GM23338 (cell line): ENCODE data around the gene SNX10. TPM values are rescaled to one million over a fixed set of nuclear protein-coding genes. Genes with fewer than 3 reads are reported as not detected.

Source experiments
- ATAC-seq: fragments of 200-7000 bp; cut with Tn5 transposase; 3 replicates; pipeline ENCODE4 v1.9.1; 2020
- DNase-seq: peaks from one replicate; pipeline ENCODE4 v3.0.0-alpha.2; 2015; ENCODE audit warnings: low spot score
- H2AFZ ChIP-seq: fragments of 200-600 bp; sonication (generic); 2 replicates; pipeline ENCODE4 v1.8.0; 2016; ENCODE audit warnings: antibody characterized with exemption, mild to moderate bottlenecking, moderate library complexity
- H3F3A ChIP-seq: fragments of 200-600 bp; sonication (generic); replicated peaks from 2 replicates; pipeline ENCODE4 v1.8.0; 2017; ENCODE audit warnings: antibody characterized with exemption, mixed run types, low read depth
- H3K27ac ChIP-seq: fragments of 200-600 bp; sonication (generic); 2 replicates; pipeline ENCODE4 v1.6.1; 2016; ENCODE audit warnings: low read depth
- H3K27me3 ChIP-seq: fragments of 200-600 bp; sonication (generic); 2 replicates; pipeline ENCODE4 v1.8.0; 2016; ENCODE audit warnings: mild to moderate bottlenecking, mixed run types, moderate library complexity; ENCODE audit not compliant: insufficient read depth
- H3K36me3 ChIP-seq: fragments of 200-600 bp; sonication (generic); 2 replicates; pipeline ENCODE4 v1.8.0; 2016; ENCODE audit warnings: mild to moderate bottlenecking; ENCODE audit not compliant: insufficient read depth
- H3K4me1 ChIP-seq: fragments of 200-600 bp; sonication (generic); 2 replicates; pipeline ENCODE4 v1.8.0; 2016; ENCODE audit warnings: mild to moderate bottlenecking, moderate library complexity; ENCODE audit not compliant: insufficient read depth
- H3K4me2 ChIP-seq: fragments of 200-600 bp; sonication (generic); 2 replicates; pipeline ENCODE4 v1.7.1; 2017; ENCODE audit warnings: mixed run types
- H3K4me3 ChIP-seq: fragments of 200-600 bp; sonication (generic); 2 replicates; pipeline ENCODE4 v1.6.1; 2016; ENCODE audit warnings: mixed run types
- H3K79me2 ChIP-seq: fragments of 200-600 bp; sonication (generic); replicated peaks from 2 replicates; pipeline ENCODE4 v1.8.0; 2017; ENCODE audit warnings: mild to moderate bottlenecking; ENCODE audit not compliant: insufficient read depth
- H3K9me2 ChIP-seq: fragments of 200-600 bp; sonication (generic); 2 replicates; pipeline ENCODE4 v1.8.0; 2017; ENCODE audit not compliant: insufficient read depth
- H4K20me1 ChIP-seq: fragments of 200-600 bp; sonication (generic); replicated peaks from 2 replicates; pipeline ENCODE4 v1.8.0; 2017; ENCODE audit warnings: mild to moderate bottlenecking; ENCODE audit not compliant: insufficient read depth
- H3K27ac Mint-ChIP-seq: 2 replicates; pipeline ENCODE4 v1.8.0; 2020; ENCODE audit warnings: inconsistent platforms, mild to moderate bottlenecking, moderate library complexity, mixed read lengths
- H3K27me3 Mint-ChIP-seq: 3 replicates; pipeline ENCODE4 v1.8.0; 2022; ENCODE audit warnings: low read depth, mild to moderate bottlenecking, moderate library complexity, mixed read lengths, inconsistent platforms; ENCODE audit not compliant: insufficient read depth, poor library complexity
- H3K36me3 Mint-ChIP-seq: 3 replicates; pipeline ENCODE4 v1.8.0; 2021; ENCODE audit warnings: low read depth, mild to moderate bottlenecking, inconsistent platforms, moderate library complexity, mixed read lengths
- H3K4me1 Mint-ChIP-seq: 3 replicates; pipeline ENCODE4 v1.8.0; 2020; ENCODE audit warnings: mild to moderate bottlenecking, inconsistent platforms, mixed read lengths
- H3K4me3 Mint-ChIP-seq: 3 replicates; pipeline ENCODE4 v1.8.0; 2021; ENCODE audit warnings: moderate library complexity, mild to moderate bottlenecking, inconsistent platforms, mixed read lengths
- H3K9me3 Mint-ChIP-seq: 3 replicates; pipeline ENCODE4 v1.8.0; 2020; ENCODE audit warnings: moderate library complexity, mild to moderate bottlenecking, inconsistent platforms, mixed read lengths
- CTCF ChIP-seq, 2 experiments: fragments of 200-600 bp in 1 of 2; sonication (generic) in 1 of 2; conservative IDR thresholded peaks; 2 replicates each; pipeline versions ENCODE4 v1.5.1 to v1.6.1; 2016 to 2017; ENCODE audit warnings: antibody characterized with exemption in 2 of 2, low read depth in 2 of 2, mild to moderate bottlenecking in 2 of 2, moderate library complexity in 1 of 2
- ETS1 ChIP-seq: IDR thresholded peaks from 2 replicates; pipeline ENCODE4 v1.6.1; 2016; ENCODE audit warnings: antibody characterized with exemption
- EZH2 ChIP-seq: fragments of 200-600 bp; sonication (generic); IDR thresholded peaks from one replicate; pipeline ENCODE4 v1.8.0; 2017; ENCODE audit warnings: antibody characterized with exemption, mild to moderate bottlenecking, low read depth; ENCODE audit not compliant: unreplicated experiment
- EZH2phosphoT487 ChIP-seq: fragments of 200-600 bp; sonication (generic); IDR thresholded peaks from one replicate; pipeline ENCODE4 v1.8.1; 2018; ENCODE audit warnings: antibody characterized with exemption; ENCODE audit not compliant: unreplicated experiment
- JUNB ChIP-seq: IDR thresholded peaks from one replicate; pipeline ENCODE4 v1.6.1; 2016; ENCODE audit warnings: antibody characterized with exemption; ENCODE audit not compliant: unreplicated experiment
- NANOG ChIP-seq: IDR thresholded peaks from 2 replicates; pipeline ENCODE4 v1.6.1; 2016; ENCODE audit warnings: antibody characterized with exemption, borderline replicate concordance
- POLR2AphosphoS5 ChIP-seq: IDR thresholded peaks from 2 replicates; pipeline ENCODE4 v1.6.1; 2016; ENCODE audit warnings: antibody characterized with exemption, low read depth
- STAT1 ChIP-seq: IDR thresholded peaks from one replicate; pipeline ENCODE4 v1.6.1; 2016; ENCODE audit warnings: antibody characterized with exemption; ENCODE audit not compliant: unreplicated experiment
- ZNF114 ChIP-seq: fragments of 250-450 bp; sonication (Bioruptor Pico); IDR thresholded peaks from 2 replicates; pipeline ENCODE4 v1.5.0; 2020; ENCODE audit warnings: mild to moderate bottlenecking, moderate library complexity
- ZNF331 ChIP-seq: fragments of 250-450 bp; sonication (Bioruptor Pico); IDR thresholded peaks from 2 replicates; pipeline ENCODE4 v1.5.0; 2020; ENCODE audit warnings: low read depth, mild to moderate bottlenecking, moderate library complexity
- ZNF462 ChIP-seq: fragments of 250-450 bp; sonication (Bioruptor Pico); IDR thresholded peaks from 2 replicates; pipeline ENCODE4 v1.5.0; 2020; ENCODE audit warnings: mild to moderate bottlenecking, moderate library complexity
- polyA plus RNA-seq: library from polyadenylated mRNA; unstranded; fragments of >200 nt; fragmentation: Nextera tagmentation; extraction: Ambion mirVana; gene quantifications from 2 replicates; pipeline ENCODE4 v1.2.1, GENCODE V29; 2016
- total RNA-seq: library from RNA; depleted of rRNA; stranded (reverse); fragments of >200 nt; shearing (Covaris generic); gene quantifications from 2 replicates; pipeline ENCODE4 v1.2.3, GENCODE V29; 2014

The SNX10 gene
- total and polyA plus RNA-seq, 2 experiments from 2014 or later: 15.8 to 17.8 TPM

- H3F3A ChIP-seq: no peaks in the 10 kb centered on the region
- H3K9me3 Mint-ChIP-seq: no peaks in the 10 kb centered on the region
- TF ChIP-seq ETS1 (no peak), CTCF (conservative IDR thresholded peaks at IDR 0.05; ENCODE audit: low read depth in 2 of 2) (no peak), JUNB (no peak), ZNF462 (CRISPR knock-in tag) (no peak), NANOG (no peak), POLR2AphosphoS5 (no peak), EZH2phosphoT487 (no peak), EZH2 (no peak), ZNF114 (CRISPR knock-in tag) (no peak), STAT1 (no peak), ZNF331 (CRISPR knock-in tag) (no peak)
Measured at GRCh38 chr7:26343837-26344236, 52.2 kb downstream of the SNX10 start.

More at GRCh38 chr7:26343837-26344236, 52.2 kb downstream of the SNX10 start:
- H3K4me2 ChIP-seq: no peak overlapping the region
- H3K36me3 ChIP-seq: no peaks in the 10 kb centered on the region
- DNase-seq (no peak), ATAC-seq (no peak)
- H3K27me3 ChIP-seq: no peaks in the 10 kb centered on the region
- H4K20me1 ChIP-seq: no peaks in the 10 kb centered on the region
- H3K4me1 ChIP-seq: no peaks in the 10 kb centered on the region
- no peaks in the 10 kb centered on the region; the same call in 1 of the 2 replicates for H3K9me2 ChIP-seq
- Mint-ChIP-seq H3K4me1 (peaks cover 10% of the 10 kb centered on the region), H3K27me3 (peaks cover 7% of the 10 kb centered on the region), H3K36me3 (no peaks in the 10 kb centered on the region; the same call in 2 of the 3 replicates), H3K4me3 (no peak overlapping the region), H3K27ac (no peak overlapping the region)
- no peaks in the 10 kb centered on the region for H3K79me2 ChIP-seq
- H3K27ac ChIP-seq: no peak overlapping the region
- H2AFZ ChIP-seq: no peak overlapping the region
- H3K4me3 ChIP-seq: no peak overlapping the region
